Activated T-cell treated with anti-CD3 and anti-CD28 coated beads for 24 hours (primary cell): Measurements from ENCODE around the gene PCNP.
"Not testable (repeated sequence)": the region's sequence is repeated elsewhere in the genome, so short reads cannot be mapped to it uniquely, and the experiment has no call there.

Experiments
- DNase-seq: peaks from one replicate; pipeline ENCODE4 v3.0.0-alpha.2; 2020; ENCODE audit warnings: low read depth

PCNP gene, protein sequence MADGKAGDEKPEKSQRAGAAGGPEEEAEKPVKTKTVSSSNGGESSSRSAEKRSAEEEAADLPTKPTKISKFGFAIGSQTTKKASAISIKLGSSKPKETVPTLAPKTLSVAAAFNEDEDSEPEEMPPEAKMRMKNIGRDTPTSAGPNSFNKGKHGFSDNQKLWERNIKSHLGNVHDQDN

DNA sequence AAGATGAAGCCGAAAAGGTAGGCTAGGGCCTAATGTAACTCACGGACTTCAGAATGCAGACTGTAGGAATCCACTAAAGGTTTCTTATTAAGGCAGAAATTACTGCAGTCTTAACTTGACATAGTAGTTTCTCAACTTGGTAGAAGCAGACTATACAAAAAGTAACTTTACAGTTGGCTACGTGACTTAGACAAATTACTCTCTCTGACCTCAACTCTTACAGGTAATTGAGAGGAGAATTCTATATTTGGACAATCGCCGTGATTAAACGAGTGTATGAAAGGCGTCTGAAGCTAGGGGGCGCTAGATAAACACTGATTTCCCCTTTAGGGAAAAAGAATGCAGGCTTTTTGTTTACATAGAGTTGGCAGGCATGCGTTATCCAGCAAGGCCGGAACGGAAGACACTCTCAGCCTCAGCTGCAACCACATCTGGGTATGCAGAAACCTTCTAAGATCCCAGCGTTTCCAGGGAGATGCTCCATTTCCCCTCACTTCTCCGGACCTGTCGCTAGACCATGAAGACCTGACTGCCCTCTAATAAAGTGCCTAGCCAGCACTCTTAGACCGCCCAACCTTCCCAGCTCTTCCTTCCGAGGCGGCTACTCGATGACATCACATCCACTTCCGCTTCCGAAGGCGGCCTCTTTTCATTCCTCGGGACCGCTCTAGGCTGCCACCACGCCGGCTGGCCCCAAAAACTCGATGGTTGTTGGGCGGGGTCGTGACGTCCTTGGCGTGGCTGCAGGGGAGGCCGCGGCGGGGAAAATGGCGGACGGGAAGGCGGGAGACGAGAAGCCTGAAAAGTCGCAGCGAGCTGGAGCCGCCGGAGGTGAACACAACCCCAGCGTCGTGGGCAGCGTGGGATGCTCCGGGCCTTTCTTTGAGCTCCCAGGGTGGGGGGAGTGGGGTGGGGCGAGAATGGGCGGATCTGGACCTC is at the start of gene PCNP:
TSS of gene PCNP (plus strand) at position 732 of the 939 bp plus-strand sequence. CDS start at position 768, 36 bp downstream.
- peak; percentile 99 for DNase-seq

GRCh38 chr3:101527441-101527840 is 46.5 kb upstream of the PCNP start:
- no peak for DNase-seq

DNA sequence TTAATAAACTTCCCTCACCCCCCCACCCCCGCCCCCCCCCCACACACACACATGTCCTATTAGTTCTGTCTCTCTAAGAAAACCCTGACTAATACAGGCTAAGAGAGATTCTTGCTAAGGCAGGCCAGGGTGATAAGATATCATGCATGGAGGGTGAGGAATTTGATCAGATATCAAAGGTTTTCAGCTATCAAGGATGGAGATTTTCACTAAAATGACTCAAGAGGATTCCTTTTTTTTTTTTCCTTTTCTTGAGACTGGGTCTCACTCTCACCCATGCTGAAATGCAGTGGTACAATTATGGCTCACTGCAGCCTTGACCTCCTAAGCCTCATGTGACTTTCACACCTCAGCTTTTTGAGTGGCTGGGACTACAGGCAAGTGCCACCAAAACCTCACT is 46.1 kb upstream of the PCNP start:
- no peak for DNase-seq

GRCh38 chr3:101529816-101530685 is 43.9 kb upstream of the PCNP start:
- no peak for DNase-seq

- DNase-seq = no peak
These were observed 43.3 kb upstream of the PCNP start for GRCh38 chr3:101530686-101531047.

DNA sequence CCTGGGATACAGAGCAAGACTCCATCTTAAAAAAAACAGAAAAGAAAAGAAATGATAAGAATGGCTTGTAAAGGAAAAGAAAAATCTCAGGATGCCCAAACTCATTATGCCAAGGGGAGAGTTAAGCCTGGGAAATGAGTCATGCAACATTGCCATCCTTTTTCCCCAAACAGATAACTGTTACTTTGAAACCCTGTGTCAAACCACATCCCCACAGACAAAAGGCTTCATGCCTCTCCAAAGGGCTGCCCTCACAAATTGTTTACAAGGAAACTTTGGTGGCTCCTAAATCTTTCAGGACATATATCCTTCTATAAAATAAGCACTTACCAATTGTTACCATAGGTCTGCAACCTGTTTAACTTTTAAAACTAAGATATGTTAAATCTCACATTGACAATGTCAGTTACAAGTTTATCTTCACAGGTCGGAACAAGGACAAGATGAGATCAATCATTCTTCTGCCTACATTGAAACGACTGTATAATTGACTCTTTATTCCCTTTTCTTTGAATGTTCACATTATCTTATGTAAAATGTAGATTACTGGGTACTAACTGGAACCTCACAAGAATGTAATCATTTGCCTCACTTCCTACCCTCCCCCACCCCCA is 42.4 kb upstream of the PCNP start:
- no peak for DNase-seq

DNA sequence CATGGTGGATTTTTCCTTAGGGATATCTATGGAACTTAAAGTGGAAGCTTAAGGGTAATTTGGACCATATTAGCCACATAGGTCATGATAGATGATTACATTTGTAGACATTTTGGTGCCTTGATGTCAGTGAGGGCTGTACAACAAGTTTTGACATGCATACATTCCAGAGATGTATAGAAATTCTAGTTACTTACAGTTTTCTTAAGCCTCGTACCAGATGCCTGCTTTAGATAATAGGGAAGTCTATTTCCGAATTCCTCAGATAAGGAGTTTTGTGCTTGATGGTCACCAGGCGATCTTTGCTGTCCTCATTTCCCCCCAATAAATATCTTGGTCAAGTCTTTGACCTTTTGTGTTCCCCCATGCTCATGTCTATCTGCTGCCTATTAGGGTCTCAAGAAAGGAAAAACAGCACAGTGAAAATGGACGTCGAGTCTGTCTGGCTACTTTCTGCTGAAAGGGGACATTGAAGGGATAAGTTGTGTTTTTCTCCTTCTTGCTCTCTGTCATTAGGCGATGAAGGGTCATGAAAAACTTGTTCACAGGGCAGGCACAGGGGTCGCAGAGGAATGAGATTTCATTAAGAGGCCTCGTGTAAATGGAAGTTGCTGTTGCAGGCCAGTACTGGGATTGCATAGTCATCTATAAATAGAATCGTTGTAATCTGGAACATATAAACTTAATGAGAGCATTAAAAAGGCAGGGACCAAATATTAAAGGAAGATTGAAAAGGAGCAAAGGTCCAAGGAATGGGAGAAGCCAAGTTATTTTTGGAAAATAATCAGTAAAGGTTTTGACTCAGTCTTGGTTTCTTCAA is 41.0 kb upstream of the PCNP start:
- no peak for DNase-seq

DNA sequence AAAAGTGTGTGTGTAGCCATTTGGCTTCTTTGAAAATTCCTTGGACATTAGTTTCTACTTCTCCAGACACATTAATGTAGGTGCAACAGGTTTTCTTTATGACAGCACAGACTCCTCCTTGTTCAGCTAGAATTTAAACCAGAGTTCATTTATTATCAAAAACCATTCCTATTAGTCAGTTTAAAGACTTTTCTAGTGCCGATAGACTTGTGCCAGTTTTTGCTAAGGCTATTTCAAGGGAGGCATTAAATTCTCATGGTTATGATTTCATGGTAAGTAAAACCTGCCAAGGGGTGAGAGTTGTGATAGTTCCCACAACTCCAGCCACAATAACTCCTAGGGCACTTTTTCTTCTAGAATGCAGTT is 40.4 kb upstream of the PCNP start:
- no peak for DNase-seq

- no peak for DNase-seq
These were observed 38.8 kb upstream of the PCNP start for GRCh38 chr3:101535221-101535620.

GRCh38 chr3:101536266-101536665 is 37.7 kb upstream of the PCNP start:
- DNase-seq = no peak

- not testable (repeated sequence) for DNase-seq
These were observed 37.0 kb upstream of the PCNP start for GRCh38 chr3:101536955-101537354.

GRCh38 chr3:101542957-101543356 is 31.0 kb upstream of the PCNP start:
- DNase-seq = no peak

DNA sequence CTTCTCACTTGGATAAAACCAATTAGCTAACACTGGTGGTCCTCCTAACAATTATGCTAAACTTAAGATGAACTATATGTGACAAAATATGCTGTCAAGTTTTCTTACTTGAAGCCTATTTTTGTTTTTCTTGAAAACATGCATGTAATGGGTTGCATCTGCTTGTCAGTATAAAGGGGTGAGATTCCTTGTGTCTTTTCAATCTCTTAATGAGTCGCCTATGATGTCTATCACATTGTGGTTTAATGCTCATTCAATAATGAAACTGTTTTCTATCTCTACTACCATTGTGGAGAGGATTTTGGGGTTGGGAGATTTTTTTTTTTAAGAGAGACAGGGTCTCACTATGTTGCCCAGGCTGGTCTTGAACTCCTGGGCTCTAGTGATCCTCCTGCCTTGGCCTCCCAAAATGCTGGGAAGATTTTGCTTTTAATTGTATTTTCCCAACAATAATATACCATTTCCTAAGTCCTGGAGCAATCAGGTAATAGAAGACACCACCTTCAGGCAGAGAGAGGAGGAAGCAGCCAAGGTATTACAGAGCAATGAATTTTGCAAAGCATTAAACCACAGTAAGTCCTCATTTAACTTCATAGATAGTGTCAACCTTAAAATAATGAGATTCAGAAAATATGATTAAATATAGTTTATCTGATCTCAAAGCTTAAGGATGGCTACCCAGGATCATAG is 29.7 kb upstream of the PCNP start:
- DNase-seq = no peak

DNA sequence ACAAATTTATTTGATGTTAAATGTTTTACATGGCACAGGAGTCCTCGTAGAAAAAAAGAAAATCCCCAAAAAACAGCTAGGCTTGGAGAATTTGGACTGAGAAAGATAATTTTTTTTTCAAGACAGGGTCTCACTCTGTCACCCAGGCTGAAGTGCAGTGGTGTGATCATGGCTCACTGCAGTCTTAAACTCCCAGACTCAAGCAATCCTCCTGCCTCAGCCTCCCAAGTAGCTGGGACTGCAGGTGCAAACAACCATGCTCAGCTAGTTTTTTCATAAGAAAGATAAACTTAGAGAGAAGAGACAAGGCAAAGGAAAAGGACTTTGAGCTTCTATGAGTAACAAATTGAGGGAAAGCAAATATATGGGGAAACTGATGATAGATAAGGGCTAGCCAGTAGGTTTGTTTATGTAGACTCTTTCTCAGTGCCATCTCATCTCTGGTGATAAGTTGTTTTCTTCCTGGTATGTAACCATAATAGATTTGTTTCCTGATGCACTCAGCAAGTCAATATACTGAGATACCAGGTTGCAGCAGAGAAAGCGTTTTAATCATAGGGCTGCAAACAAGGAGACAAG is 25.4 kb upstream of the PCNP start:
- no peak for DNase-seq

GRCh38 chr3:101549473-101549872 is 24.5 kb upstream of the PCNP start:
- no peak for DNase-seq

DNA sequence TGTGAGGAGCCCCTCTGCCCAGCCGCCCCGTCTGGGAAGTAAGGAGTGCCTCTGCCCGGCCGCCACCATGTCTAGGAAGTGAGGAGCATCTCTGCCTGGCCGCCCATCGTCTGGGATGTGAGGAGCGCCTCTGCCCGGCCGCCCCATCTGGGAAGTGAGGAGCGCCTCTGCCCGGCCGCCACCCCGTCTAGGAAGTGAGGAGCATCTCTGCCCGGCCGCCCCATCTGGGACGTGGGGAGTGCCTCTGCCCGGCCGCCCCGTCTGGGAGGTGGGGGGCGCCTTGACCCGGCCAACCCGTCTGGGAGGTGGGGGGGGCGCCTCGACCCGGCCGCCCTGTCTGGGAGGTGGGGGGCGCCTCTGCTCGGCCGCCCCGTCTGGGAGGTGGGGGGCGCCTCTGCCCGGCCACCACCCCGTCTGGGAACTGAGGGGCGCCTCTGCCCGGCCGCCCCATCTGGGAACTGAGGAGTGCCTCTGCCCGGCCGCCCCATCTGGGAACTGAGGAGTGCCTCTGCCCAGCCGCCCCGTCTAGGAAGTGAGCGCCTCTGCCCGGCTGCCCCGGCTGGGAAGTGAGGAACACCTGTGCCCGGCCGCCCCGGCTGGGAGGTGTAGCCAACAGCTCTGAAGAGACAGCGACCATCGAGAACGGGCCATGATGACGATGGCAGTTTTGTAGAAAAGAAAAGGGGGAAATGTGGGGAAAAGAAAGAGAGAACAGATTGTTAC is 22.5 kb upstream of the PCNP start:
- not testable (repeated sequence) for DNase-seq

GRCh38 chr3:101553381-101553780 is 20.6 kb upstream of the PCNP start:
- DNase-seq = not testable (repeated sequence)

DNA sequence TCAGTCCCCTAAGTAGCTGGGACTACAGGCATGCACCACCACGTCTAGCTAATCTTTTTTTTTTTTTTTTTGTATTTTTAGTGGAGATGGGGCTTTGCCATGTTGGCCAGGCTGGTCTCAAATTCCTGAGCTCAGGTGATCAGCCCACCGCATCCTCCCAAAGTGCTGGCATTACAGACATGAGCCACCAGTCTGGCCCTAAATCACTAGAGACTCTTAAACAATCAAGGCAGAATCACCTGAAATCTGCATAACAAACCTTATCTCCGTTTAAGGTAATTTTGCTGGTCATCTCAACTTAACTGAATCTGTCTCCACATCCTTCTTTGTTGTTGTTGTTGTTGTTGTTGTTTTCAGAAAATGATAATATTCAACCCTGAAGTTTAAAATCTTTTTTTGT is 17.9 kb upstream of the PCNP start:
- no peak for DNase-seq

- DNase-seq = peak; percentile 92
These were observed 12.2 kb upstream of the PCNP start, which contains the start of gene TRMT10C for GRCh38 chr3:101561630-101562328. TSS of gene TRMT10C (plus strand) at chr3:101561868. CDS start at chr3:101564782, 2,914 bp downstream.
